ENCODE measurements around the gene SLC22A16. TPM values are rescaled to one million over a fixed set of nuclear protein-coding genes. Genes with fewer than 3 reads are reported as not detected.

The SLC22A16 gene
- total RNA-seq, 1 experiment from 2014 or later: not detected

DNA sequence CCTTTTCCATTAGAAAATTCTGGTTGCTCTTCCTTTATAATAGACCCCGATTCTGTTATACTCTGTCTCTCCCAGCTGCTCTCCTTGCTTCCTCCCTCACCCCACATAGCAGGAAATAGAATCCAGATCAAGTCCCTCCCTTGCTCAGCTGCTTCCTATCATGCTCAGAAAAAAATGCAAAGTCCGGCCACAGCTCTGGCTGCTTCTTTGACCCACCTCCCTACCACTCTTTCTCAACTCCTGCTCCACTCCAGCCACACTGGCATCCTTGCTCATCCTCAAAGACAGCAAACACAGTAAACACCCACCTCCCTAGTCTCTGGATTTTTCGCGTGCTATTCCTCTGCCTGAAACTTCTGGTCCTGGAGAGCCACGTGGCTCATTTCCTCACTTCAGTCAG, 9.1 kb upstream of the SLC22A16 start:
- no peak overlapping the region for H3K27ac ChIP-seq (ENCODE audit: low read depth, low read length)
- BruUV-seq (replicated peaks): no TSS peak
- H3K9ac ChIP-seq (ENCODE audit: low read length): no peak overlapping the region
- no peak for DNase-seq (ENCODE audit: low read depth, low spot score)
- TF ChIP-seq SP1 (IDR thresholded peaks at IDR 0.05; ENCODE audit: low read depth) (no peak), POLR2AphosphoS5 (IDR thresholded peaks at IDR 0.05; ENCODE audit: low read depth, low read length) (no peak), FOSL1 (IDR thresholded peaks at IDR 0.05; ENCODE audit: low read depth) (no peak), TCF7L2 (IDR thresholded peaks at IDR 0.05; ENCODE audit: borderline replicate concordance, extremely low read depth, insufficient read depth, insufficient read length) (no peak), JUND (IDR thresholded peaks at IDR 0.05) (no peak), EZH2 (IDR thresholded peaks at IDR 0.05) (no peak), SRF (IDR thresholded peaks at IDR 0.05; ENCODE audit: low read depth) (no peak), EZH2phosphoT487 (IDR thresholded peaks at IDR 0.05; ENCODE audit: borderline replicate concordance) (no peak), CEBPB (IDR thresholded peaks at IDR 0.05; ENCODE audit: low read depth) (no peak), SIN3A (IDR thresholded peaks at IDR 0.05; ENCODE audit: low read depth) (no peak), RAD21 (IDR thresholded peaks at IDR 0.05; ENCODE audit: low read depth) (no peak), ZNF274 (IDR thresholded peaks at IDR 0.05; ENCODE audit: low read depth, low read length) (no peak), REST (IDR thresholded peaks at IDR 0.05; ENCODE audit: low read depth) (no peak)
- TF ChIP-seq, protein P1, sequence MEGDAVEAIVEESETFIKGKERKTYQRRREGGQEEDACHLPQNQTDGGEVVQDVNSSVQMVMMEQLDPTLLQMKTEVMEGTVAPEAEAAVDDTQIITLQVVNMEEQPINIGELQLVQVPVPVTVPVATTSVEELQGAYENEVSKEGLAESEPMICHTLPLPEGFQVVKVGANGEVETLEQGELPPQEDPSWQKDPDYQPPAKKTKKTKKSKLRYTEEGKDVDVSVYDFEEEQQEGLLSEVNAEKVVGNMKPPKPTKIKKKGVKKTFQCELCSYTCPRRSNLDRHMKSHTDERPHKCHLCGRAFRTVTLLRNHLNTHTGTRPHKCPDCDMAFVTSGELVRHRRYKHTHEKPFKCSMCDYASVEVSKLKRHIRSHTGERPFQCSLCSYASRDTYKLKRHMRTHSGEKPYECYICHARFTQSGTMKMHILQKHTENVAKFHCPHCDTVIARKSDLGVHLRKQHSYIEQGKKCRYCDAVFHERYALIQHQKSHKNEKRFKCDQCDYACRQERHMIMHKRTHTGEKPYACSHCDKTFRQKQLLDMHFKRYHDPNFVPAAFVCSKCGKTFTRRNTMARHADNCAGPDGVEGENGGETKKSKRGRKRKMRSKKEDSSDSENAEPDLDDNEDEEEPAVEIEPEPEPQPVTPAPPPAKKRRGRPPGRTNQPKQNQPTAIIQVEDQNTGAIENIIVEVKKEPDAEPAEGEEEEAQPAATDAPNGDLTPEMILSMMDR (IDR thresholded peaks at IDR 0.05 in 2 of 3, conservative IDR thresholded peaks at IDR 0.05 in 1 of 3; ENCODE audit: borderline replicate concordance in 1 of 3, insufficient read depth in 1 of 3, low read depth in 2 of 3, low read length in 2 of 3): no peak
- no peak for ATAC-seq
- H2AFZ ChIP-seq (ENCODE audit: low read depth, low read length, poor library complexity, severe bottlenecking): no peak overlapping the region
- H3K36me3 ChIP-seq (ENCODE audit: control insufficient read depth in 1 of 2, insufficient read depth in 2 of 2, low read length in 2 of 2): no peaks in the 10 kb centered on the region
- H3K4me3 ChIP-seq (replicated peaks in 1 of 2; ENCODE audit: low read depth in 1 of 2, low read length in 2 of 2): no peak overlapping the region
- ChIA-PET CTCF (no interaction called here), RAD21 (ENCODE audit: low non-redundant PET in 1 of 2, low total read pairs in 2 of 2, uncharacterized antibody in 2 of 2, unreplicated experiment in 2 of 2) (no interaction called here), POLR2A (no interaction called here)
- no peaks in the 10 kb centered on the region for H4K20me1 ChIP-seq (ENCODE audit: insufficient read depth)
- no peaks in the 10 kb centered on the region for H3K79me2 ChIP-seq (ENCODE audit: insufficient read depth, low read length)
- no peaks in the 10 kb centered on the region for H3K4me1 ChIP-seq (ENCODE audit: control insufficient read depth in 1 of 2, insufficient read depth in 2 of 2, low read length in 2 of 2)
- no peaks in the 10 kb centered on the region for H3K27me3 ChIP-seq (ENCODE audit: insufficient read depth, low read length)
- H3K9me2 ChIP-seq (ENCODE audit: insufficient read depth): no peaks in the 10 kb centered on the region
- no peak overlapping the region for H3K4me2 ChIP-seq (ENCODE audit: low read length)
- H3K9me3 ChIP-seq (ENCODE audit: control insufficient read depth in 1 of 2, insufficient read depth in 1 of 2, low read depth in 1 of 2, low read length in 2 of 2): no peaks in the 10 kb centered on the region
- intact Hi-C loops (cut with micrococcal nuclease): no loop called here

All from HCT116 (cell line).